ENCODE measurements around the gene MYL11. TPM values are rescaled to one million over a fixed set of nuclear protein-coding genes. Genes with fewer than 3 reads are reported as not detected.

The MYL11 gene
- total RNA-seq, 1 experiment from 2014 or later: not detected

- peaks cover 50% of the 10 kb centered on the region for H3K79me2 ChIP-seq (ENCODE audit: insufficient read depth, low read length)
- no peaks in the 10 kb centered on the region for H3K9me2 ChIP-seq (ENCODE audit: insufficient read depth)
- no peak for DNase-seq (ENCODE audit: low read depth, low spot score)
- TF ChIP-seq ELF1 (IDR thresholded peaks at IDR 0.05; ENCODE audit: borderline replicate concordance, low read depth) (no peak), RAD21 (IDR thresholded peaks at IDR 0.05; ENCODE audit: low read depth) (no peak), ZNF274 (IDR thresholded peaks at IDR 0.05; ENCODE audit: low read depth, low read length) (no peak), POLR2AphosphoS5 (IDR thresholded peaks at IDR 0.05; ENCODE audit: low read depth, low read length) (no peak), EZH2 (IDR thresholded peaks at IDR 0.05) (no peak), YY1 (IDR thresholded peaks at IDR 0.05; ENCODE audit: extremely low read depth, insufficient replicate concordance, low read depth, low read length) (no peak), REST (IDR thresholded peaks at IDR 0.05; ENCODE audit: low read depth) (no peak), CTCF (IDR thresholded peaks at IDR 0.05 in 2 of 3, conservative IDR thresholded peaks at IDR 0.05 in 1 of 3; ENCODE audit: borderline replicate concordance in 1 of 3, insufficient read depth in 1 of 3, low read depth in 2 of 3, low read length in 2 of 3) (no peak)
- TF ChIP-seq, protein P1, sequence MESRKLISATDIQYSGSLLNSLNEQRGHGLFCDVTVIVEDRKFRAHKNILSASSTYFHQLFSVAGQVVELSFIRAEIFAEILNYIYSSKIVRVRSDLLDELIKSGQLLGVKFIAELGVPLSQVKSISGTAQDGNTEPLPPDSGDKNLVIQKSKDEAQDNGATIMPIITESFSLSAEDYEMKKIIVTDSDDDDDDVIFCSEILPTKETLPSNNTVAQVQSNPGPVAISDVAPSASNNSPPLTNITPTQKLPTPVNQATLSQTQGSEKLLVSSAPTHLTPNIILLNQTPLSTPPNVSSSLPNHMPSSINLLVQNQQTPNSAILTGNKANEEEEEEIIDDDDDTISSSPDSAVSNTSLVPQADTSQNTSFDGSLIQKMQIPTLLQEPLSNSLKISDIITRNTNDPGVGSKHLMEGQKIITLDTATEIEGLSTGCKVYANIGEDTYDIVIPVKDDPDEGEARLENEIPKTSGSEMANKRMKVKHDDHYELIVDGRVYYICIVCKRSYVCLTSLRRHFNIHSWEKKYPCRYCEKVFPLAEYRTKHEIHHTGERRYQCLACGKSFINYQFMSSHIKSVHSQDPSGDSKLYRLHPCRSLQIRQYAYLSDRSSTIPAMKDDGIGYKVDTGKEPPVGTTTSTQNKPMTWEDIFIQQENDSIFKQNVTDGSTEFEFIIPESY (IDR thresholded peaks at IDR 0.05; ENCODE audit: extremely low read depth, insufficient replicate concordance, low read length): no peak
- BruUV-seq (replicated peaks): no TSS peak
- no peaks in the 10 kb centered on the region for H3K9me3 ChIP-seq (ENCODE audit: control insufficient read depth in 1 of 2, insufficient read depth in 1 of 2, low read depth in 1 of 2, low read length in 2 of 2)
- ATAC-seq: no peak
- peaks cover 18 to 30% of the 10 kb centered on the region in 2 experiments for H3K4me1 ChIP-seq (ENCODE audit: control insufficient read depth in 1 of 2, insufficient read depth in 2 of 2, low read length in 2 of 2)
- H3K27me3 ChIP-seq (ENCODE audit: insufficient read depth, low read length): no peaks in the 10 kb centered on the region
- ChIA-PET RAD21 (ENCODE audit: low non-redundant PET in 1 of 2, low total read pairs in 2 of 2, uncharacterized antibody in 2 of 2, unreplicated experiment in 2 of 2) (no interaction called here), CTCF (no interaction called here), POLR2A (no interaction called here)
- intact Hi-C loops (cut with micrococcal nuclease): no loop called here
- H3K4me3 ChIP-seq (replicated peaks in 1 of 2; ENCODE audit: low read depth in 1 of 2, low read length in 2 of 2): no peak overlapping the region
- no peaks in the 10 kb centered on the region for H4K20me1 ChIP-seq (ENCODE audit: insufficient read depth)
- no peak overlapping the region for H2AFZ ChIP-seq (ENCODE audit: low read depth, low read length, poor library complexity, severe bottlenecking)
- H3K9ac ChIP-seq (ENCODE audit: low read length): no peak overlapping the region
- peaks cover 11 to 30% of the 10 kb centered on the region in 2 experiments; a peak in 3 of 4 replicates for H3K36me3 ChIP-seq (ENCODE audit: control insufficient read depth in 1 of 2, insufficient read depth in 2 of 2, low read length in 2 of 2)
- H3K27ac ChIP-seq (ENCODE audit: low read depth, low read length): no peak overlapping the region; the same call in 1 of the 2 replicates
- H3K4me2 ChIP-seq (ENCODE audit: low read length): no peak overlapping the region
Observed at GRCh38 chr16:30358577-30358936, 16.0 kb upstream of the MYL11 start.
